Mesendoderm (in vitro differentiated cells): Measurements from ENCODE around the gene CR2.

Source experiments
- DNase-seq: peaks from one replicate; pipeline ENCODE4 v3.0.0; 2013
- H2AK5ac ChIP-seq: 2 replicates; pipeline ENCODE4 v1.6.1; 2013; ENCODE audit warnings: low read length, inconsistent platforms
- H2BK120ac ChIP-seq: 2 replicates; pipeline ENCODE4 v1.6.1; 2013; ENCODE audit warnings: low read depth, mild to moderate bottlenecking, low read length, moderate library complexity, mixed read lengths
- H2BK15ac ChIP-seq: replicated peaks from 2 replicates; pipeline ENCODE4 v1.6.1; 2013; ENCODE audit warnings: low read depth, mild to moderate bottlenecking, moderate library complexity
- H2BK5ac ChIP-seq: 2 replicates; pipeline ENCODE4 v1.6.1; 2013; ENCODE audit warnings: low read length, inconsistent platforms
- H3K18ac ChIP-seq: 2 replicates; pipeline ENCODE4 v1.6.1; 2013; ENCODE audit warnings: mild to moderate bottlenecking, low read length, mixed read lengths
- H3K23ac ChIP-seq: one replicate; pipeline ENCODE4 v1.6.1; 2013; ENCODE audit warnings: low read length
- H3K27ac ChIP-seq: 2 replicates; pipeline ENCODE4 v1.5.1; 2013; ENCODE audit warnings: low read depth, mild to moderate bottlenecking, inconsistent platforms, low read length, moderate library complexity
- H3K27me3 ChIP-seq: 2 replicates; pipeline ENCODE4 v1.6.1; 2013; ENCODE audit warnings: low read length, control low read depth, mild to moderate bottlenecking, inconsistent platforms; ENCODE audit not compliant: insufficient read depth, poor library complexity
- H3K36me3 ChIP-seq: 2 replicates; pipeline ENCODE4 v1.6.1; 2013; ENCODE audit warnings: low read length, inconsistent platforms; ENCODE audit not compliant: control insufficient read depth, insufficient read depth
- H3K4ac ChIP-seq: one replicate; pipeline ENCODE4 v1.6.1; 2013; ENCODE audit warnings: low read depth, mild to moderate bottlenecking, low read length, moderate library complexity
- H3K4me1 ChIP-seq: 2 replicates; pipeline ENCODE4 v1.6.1; 2013; ENCODE audit warnings: low read depth, low read length, inconsistent platforms; ENCODE audit not compliant: control insufficient read depth
- H3K4me2 ChIP-seq: 2 replicates; pipeline ENCODE4 v1.6.1; 2013; ENCODE audit warnings: low read length
- H3K4me3 ChIP-seq: 2 replicates; pipeline ENCODE4 v1.5.1; 2013; ENCODE audit warnings: mild to moderate bottlenecking, low read length
- H3K56ac ChIP-seq: one replicate; pipeline ENCODE4 v1.6.1; 2013; ENCODE audit warnings: low read length
- H3K79me1 ChIP-seq: 2 replicates; pipeline ENCODE4 v1.6.1; 2013; ENCODE audit warnings: low read length, inconsistent platforms
- H3K79me2 ChIP-seq: 2 replicates; pipeline ENCODE4 v1.6.1; 2013; ENCODE audit warnings: mild to moderate bottlenecking, low read length; ENCODE audit not compliant: control insufficient read depth, insufficient read depth
- H3K9ac ChIP-seq: 2 replicates; pipeline ENCODE4 v1.6.1; 2013; ENCODE audit warnings: low read length, inconsistent platforms
- H4K5ac ChIP-seq: one replicate; pipeline ENCODE4 v1.6.1; 2013; ENCODE audit warnings: low read length
- H4K8ac ChIP-seq: one replicate; pipeline ENCODE4 v1.6.1; 2013; ENCODE audit warnings: low read depth, mild to moderate bottlenecking, control low read depth, low read length, moderate library complexity
- WGBS: extraction: QIAGEN DNeasy Blood & Tissue Kit; methylation state at CpG from one replicate; pipeline ENCODE4 v1.1.7; 2013; ENCODE audit warnings: low lambda C conversion rate, missing lambda C conversion rate; ENCODE audit not compliant: insufficient coverage; ENCODE audit errors: extremely low coverage; 5-methylcytosine and 5-hydroxymethylcytosine counted together

CR2 gene

DNA sequence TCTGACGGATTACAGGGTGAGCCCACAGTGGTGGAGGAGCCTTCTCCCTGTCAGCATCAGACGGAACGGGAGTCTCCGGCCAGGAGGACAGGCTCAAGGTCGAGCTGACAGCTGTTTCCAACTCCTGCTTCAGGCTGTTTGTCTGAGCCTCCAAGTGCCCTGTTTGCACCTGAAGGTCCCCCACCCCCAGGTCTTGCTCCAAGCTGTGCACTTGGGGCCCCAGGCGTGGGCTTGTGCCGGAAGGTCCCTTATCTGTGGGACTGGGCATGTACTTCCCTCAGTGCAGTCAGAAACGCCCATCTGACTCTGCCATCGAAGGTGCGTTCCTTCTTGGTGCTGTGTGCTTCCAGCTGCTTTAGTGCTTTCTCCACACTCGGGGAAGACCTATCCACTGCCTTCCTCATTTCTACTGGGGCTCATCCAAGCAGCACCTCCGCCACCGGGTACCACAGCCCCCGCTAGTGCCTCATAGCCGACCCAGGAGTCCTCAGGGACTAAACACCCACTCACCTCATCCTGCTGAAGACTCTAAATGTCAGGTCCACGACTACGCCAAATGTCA, 29.5 kb upstream of the CR2 start:
- no peak overlapping the region for H3K4me2 ChIP-seq
- no peak overlapping the region for H3K18ac ChIP-seq
- H2AK5ac ChIP-seq, result no peak overlapping the region
- H3K36me3 ChIP-seq, result peaks cover 1% of the 10 kb centered on the region
- no peak overlapping the region for H3K4ac ChIP-seq
- no peaks in the 10 kb centered on the region for H3K27me3 ChIP-seq
- H3K4me3 ChIP-seq, result no peak overlapping the region
- no peak overlapping the region for H3K23ac ChIP-seq
- no peak overlapping the region for H3K56ac ChIP-seq
- no peak for DNase-seq
- H3K79me2 ChIP-seq, result no peaks in the 10 kb centered on the region
- no peak overlapping the region for H2BK15ac ChIP-seq
- no CpG with 5 or more reads among the region's 17 CpGs for WGBS
- no peak overlapping the region for H3K27ac ChIP-seq
- no peaks in the 10 kb centered on the region for H3K4me1 ChIP-seq
- H2BK120ac ChIP-seq, result no peak overlapping the region
- H4K8ac ChIP-seq, result no peak overlapping the region
- H3K79me1 ChIP-seq, result no peaks in the 10 kb centered on the region
- H4K5ac ChIP-seq, result no peak overlapping the region
- no peak overlapping the region for H3K9ac ChIP-seq
- H2BK5ac ChIP-seq, result no peak overlapping the region

DNA sequence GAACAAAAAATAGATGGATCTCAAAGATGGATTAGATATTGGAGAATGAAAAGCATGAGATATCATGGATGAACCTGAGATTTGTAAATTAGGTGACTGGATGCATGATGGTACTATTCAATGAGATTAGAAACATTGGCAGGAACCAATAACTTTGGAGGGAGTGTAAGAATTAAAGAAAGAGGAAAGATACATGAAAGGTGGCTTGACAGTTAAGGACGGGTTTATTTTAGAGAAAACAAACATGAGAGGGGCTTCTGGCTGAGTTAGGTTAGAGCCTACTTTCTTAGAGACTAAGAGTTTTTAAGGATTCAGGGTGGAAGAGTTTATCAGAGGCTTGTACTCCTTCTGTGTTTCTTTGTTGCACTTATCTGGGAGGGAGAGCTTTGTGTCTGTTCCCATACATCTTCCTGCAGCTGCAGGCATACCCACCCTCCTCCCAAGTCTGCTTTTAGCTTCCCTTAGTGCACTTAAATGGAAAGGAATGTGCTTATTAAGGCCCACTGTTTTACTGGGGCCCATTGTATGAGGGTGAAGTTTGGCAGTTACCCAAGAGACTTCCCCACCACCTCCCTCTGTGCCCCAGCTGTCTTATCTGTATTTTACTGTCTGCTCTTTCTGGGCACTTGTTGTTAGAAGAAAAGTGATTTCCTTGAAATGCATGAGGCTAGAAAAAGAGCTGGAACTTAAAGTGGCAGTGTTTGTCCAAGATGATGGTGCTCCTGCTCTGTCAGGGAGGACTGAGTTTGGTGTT, 26.1 kb upstream of the CR2 start:
- Histone ChIP-seq H3K4me3 (no peak overlapping the region), H3K4me1 (no peaks in the 10 kb centered on the region), H2BK5ac (no peak overlapping the region), H3K4me2 (no peak overlapping the region), H4K8ac (no peak overlapping the region), H3K9ac (no peak overlapping the region), H3K27ac (no peak overlapping the region), H4K5ac (no peak overlapping the region), H3K79me1 (no peaks in the 10 kb centered on the region), H3K18ac (no peak overlapping the region), H2AK5ac (no peak overlapping the region), H3K27me3 (no peaks in the 10 kb centered on the region), H2BK15ac (no peak overlapping the region), H3K4ac (no peak overlapping the region), H3K23ac (no peak overlapping the region), H3K56ac (no peak overlapping the region), H2BK120ac (no peak overlapping the region), H3K36me3 (peaks cover 1% of the 10 kb centered on the region), H3K79me2 (no peaks in the 10 kb centered on the region)
- no peak for DNase-seq
- no CpG with 5 or more reads among the region's 1 CpG for WGBS

DNA sequence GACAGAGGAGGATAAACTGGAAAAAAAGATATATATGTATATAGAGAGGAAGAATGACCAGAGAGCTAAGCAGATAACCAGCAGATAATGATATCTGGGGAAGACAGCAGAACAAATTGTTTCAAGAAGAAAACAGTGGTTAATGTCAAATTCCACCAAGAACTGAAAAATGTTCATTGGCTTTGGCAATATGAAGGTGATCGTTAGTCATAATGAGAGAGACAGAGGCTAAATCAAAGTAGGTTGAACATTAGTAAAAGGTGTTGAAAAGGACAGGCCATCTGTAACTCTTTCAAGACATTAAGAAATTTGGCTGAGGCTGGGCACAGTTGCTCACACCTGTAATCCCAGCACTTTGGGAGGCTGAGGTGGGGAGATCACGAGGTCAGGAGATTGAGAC, 25.3 kb upstream of the CR2 start:
- no peak for DNase-seq
- Histone ChIP-seq H3K23ac (no peak overlapping the region), H2AK5ac (no peak overlapping the region), H3K4ac (no peak overlapping the region), H3K18ac (no peak overlapping the region), H4K8ac (no peak overlapping the region), H3K79me2 (no peaks in the 10 kb centered on the region), H2BK5ac (no peak overlapping the region), H3K79me1 (no peaks in the 10 kb centered on the region), H3K27me3 (no peaks in the 10 kb centered on the region), H2BK15ac (no peak overlapping the region), H3K36me3 (peaks cover 1% of the 10 kb centered on the region), H3K4me1 (no peaks in the 10 kb centered on the region), H3K4me3 (no peak overlapping the region), H3K9ac (no peak overlapping the region), H2BK120ac (no peak overlapping the region), H3K27ac (no peak overlapping the region), H3K4me2 (no peak overlapping the region), H3K56ac (no peak overlapping the region), H4K5ac (no peak overlapping the region)
- WGBS, result no CpG with 5 or more reads among the region's 2 CpGs

DNA sequence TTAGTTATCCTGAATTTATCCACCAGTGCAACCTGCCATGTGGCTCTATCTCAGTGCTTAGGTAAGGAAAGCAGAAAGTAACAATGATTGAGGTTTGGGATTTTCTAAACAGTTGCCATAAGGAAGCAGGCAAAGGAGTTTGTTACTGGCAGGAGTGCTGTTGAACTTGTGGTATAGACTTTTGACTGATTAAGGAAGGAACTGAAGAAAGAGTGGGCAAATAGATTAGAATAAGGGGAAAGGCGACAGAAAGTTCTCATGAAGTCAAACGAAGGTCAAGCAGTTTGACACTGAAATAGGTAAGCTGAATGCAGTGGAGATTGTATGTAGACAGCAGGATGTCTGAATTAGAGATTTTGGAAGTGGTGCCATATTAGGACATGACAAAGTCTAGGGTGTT, 24.2 kb upstream of the CR2 start:
- no peak overlapping the region for H3K23ac ChIP-seq
- H3K4ac ChIP-seq, result no peak overlapping the region
- no peak overlapping the region for H2BK120ac ChIP-seq
- no peak overlapping the region for H2AK5ac ChIP-seq
- H3K79me2 ChIP-seq, result no peaks in the 10 kb centered on the region
- no peak overlapping the region for H3K18ac ChIP-seq
- H2BK5ac ChIP-seq, result no peak overlapping the region
- H3K27ac ChIP-seq, result no peak overlapping the region
- no peak overlapping the region for H3K4me2 ChIP-seq
- WGBS, result no CpG with 5 or more reads among the region's 2 CpGs
- no peak overlapping the region for H2BK15ac ChIP-seq
- DNase-seq, result no peak
- H3K27me3 ChIP-seq, result no peaks in the 10 kb centered on the region
- peaks cover 1% of the 10 kb centered on the region for H3K36me3 ChIP-seq
- H3K56ac ChIP-seq, result no peak overlapping the region
- H4K5ac ChIP-seq, result no peak overlapping the region
- no peak overlapping the region for H3K9ac ChIP-seq
- H3K79me1 ChIP-seq, result no peaks in the 10 kb centered on the region
- H4K8ac ChIP-seq, result no peak overlapping the region
- H3K4me1 ChIP-seq, result no peaks in the 10 kb centered on the region
- no peak overlapping the region for H3K4me3 ChIP-seq

GRCh38 chr1:207430602-207431001, 23.5 kb upstream of the CR2 start:
- H3K27ac ChIP-seq, result no peak overlapping the region
- H3K4me1 ChIP-seq, result no peaks in the 10 kb centered on the region
- H4K5ac ChIP-seq, result no peak overlapping the region
- no peak overlapping the region for H3K9ac ChIP-seq
- H3K4me3 ChIP-seq, result no peak overlapping the region
- no peaks in the 10 kb centered on the region for H3K79me2 ChIP-seq
- no peak overlapping the region for H3K56ac ChIP-seq
- no peak overlapping the region for H3K4ac ChIP-seq
- no peaks in the 10 kb centered on the region for H3K27me3 ChIP-seq
- no CpG with 5 or more reads among the region's 1 CpG for WGBS
- no peak overlapping the region for H3K18ac ChIP-seq
- no peak for DNase-seq
- H4K8ac ChIP-seq, result no peak overlapping the region
- peaks cover 1% of the 10 kb centered on the region for H3K36me3 ChIP-seq
- H2BK15ac ChIP-seq, result no peak overlapping the region
- H2BK120ac ChIP-seq, result no peak overlapping the region
- H2AK5ac ChIP-seq, result no peak overlapping the region
- no peaks in the 10 kb centered on the region for H3K79me1 ChIP-seq
- H3K23ac ChIP-seq, result no peak overlapping the region
- H2BK5ac ChIP-seq, result no peak overlapping the region
- no peak overlapping the region for H3K4me2 ChIP-seq

GRCh38 chr1:207431508-207431907, 22.6 kb upstream of the CR2 start:
- Histone ChIP-seq H3K79me2 (no peaks in the 10 kb centered on the region), H3K23ac (no peak overlapping the region), H3K4me3 (no peak overlapping the region), H3K9ac (no peak overlapping the region), H4K8ac (no peak overlapping the region), H3K27me3 (no peaks in the 10 kb centered on the region), H3K4me2 (no peak overlapping the region), H3K27ac (no peak overlapping the region), H3K4me1 (no peaks in the 10 kb centered on the region), H3K36me3 (peaks cover 1% of the 10 kb centered on the region), H2AK5ac (no peak overlapping the region), H3K4ac (no peak overlapping the region), H3K79me1 (no peaks in the 10 kb centered on the region), H4K5ac (no peak overlapping the region), H3K18ac (no peak overlapping the region), H2BK120ac (no peak overlapping the region), H2BK5ac (no peak overlapping the region), H3K56ac (no peak overlapping the region), H2BK15ac (no peak overlapping the region)
- no peak for DNase-seq
- no CpG with 5 or more reads among the region's 2 CpGs for WGBS
